Natural killer cell (primary cell): ENCODE data around the gene CHFR. TPM values are rescaled to one million over a fixed set of nuclear protein-coding genes. Genes with fewer than 3 reads are reported as not detected.

ENCODE experiments used
- ATAC-seq, 3 donors: fragments of 150-1000 bp in 2 of 3; fragments of 200-7000 bp in 1 of 3; cut with Tn5 transposase; 1 replicate in 1 of 3; 2 replicates in 2 of 3; pipeline ENCODE4 v1.10.0; 2021; ENCODE audit warnings: mild to moderate bottlenecking in 2 of 3, moderate library complexity in 2 of 3
- DNase-seq, 2 donors: peaks; one replicate each; pipeline versions ENCODE4 v3.0.0 to v3.0.0-alpha.2; 2013 to 2021; ENCODE audit warnings: mixed read lengths in 1 of 2
- H3K27ac ChIP-seq: one replicate; pipeline ENCODE4 v1.5.1; 2013; ENCODE audit warnings: mild to moderate bottlenecking, low read length
- H3K27me3 ChIP-seq: one replicate; pipeline ENCODE4 v1.6.1; 2013; ENCODE audit warnings: low read length; ENCODE audit not compliant: control insufficient read depth, insufficient read depth
- H3K36me3 ChIP-seq: one replicate; pipeline ENCODE4 v1.6.1; 2013; ENCODE audit warnings: low read length; ENCODE audit not compliant: control insufficient read depth, insufficient read depth
- H3K4me1 ChIP-seq: one replicate; pipeline ENCODE4 v1.6.1; 2013; ENCODE audit warnings: low read length; ENCODE audit not compliant: control insufficient read depth, insufficient read depth
- H3K4me3 ChIP-seq: one replicate; pipeline ENCODE4 v1.5.1; 2013; ENCODE audit warnings: low read length
- H3K9me3 ChIP-seq: one replicate; pipeline ENCODE4 v1.6.1; 2013; ENCODE audit warnings: low read length; ENCODE audit not compliant: control insufficient read depth, insufficient read depth
- H3K27ac Mint-ChIP-seq, 2 donors: one replicate each; pipeline ENCODE4 v1.8.0; 2022; ENCODE audit warnings: mild to moderate bottlenecking in 2 of 2, mixed read lengths in 2 of 2, moderate library complexity in 1 of 2
- H3K27me3 Mint-ChIP-seq, 2 donors: one replicate each; pipeline ENCODE4 v1.8.0; 2022; ENCODE audit warnings: low read depth in 2 of 2, mixed read lengths in 2 of 2
- H3K36me3 Mint-ChIP-seq: one replicate; pipeline ENCODE4 v1.8.0; 2022; ENCODE audit warnings: mixed read lengths
- H3K4me1 Mint-ChIP-seq, 2 donors: one replicate each; pipeline ENCODE4 v1.8.0; 2022; ENCODE audit warnings: mixed read lengths in 2 of 2
- H3K4me3 Mint-ChIP-seq: one replicate; pipeline ENCODE4 v1.8.0; 2022; ENCODE audit warnings: mild to moderate bottlenecking, moderate library complexity, mixed read lengths
- H3K9me3 Mint-ChIP-seq, 2 donors: one replicate each; pipeline ENCODE4 v1.8.0; 2022; ENCODE audit warnings: mixed read lengths in 2 of 2
- CTCF ChIP-seq: fragments of 200-600 bp; IDR thresholded peaks from one replicate; pipeline ENCODE4 v1.8.0; 2022; ENCODE audit warnings: antibody characterized with exemption
- WGBS: methylation state at CpG from one replicate; pipeline ENCODE4 v1.1.7; 2013; ENCODE audit warnings: missing lambda C conversion rate; ENCODE audit not compliant: insufficient coverage; 5-methylcytosine and 5-hydroxymethylcytosine counted together
- intact Hi-C: fragments of 100-400 bp; cut with micrococcal nuclease; formaldehyde crosslinking; loops from one replicate; pipeline ENCODE4 v1.14.2; 2022
- total RNA-seq, 4 donors: library from RNA; stranded (reverse); fragments of 120-200 nt in 1 of 4; gene quantifications; one replicate each; pipeline versions ENCODE4 v1.2.3 to v1.2.4, GENCODE V29; 2013 to 2022

Gene CHFR
- total RNA-seq, 3 donors from 2014 or later (not counting 1 experiment from before 2014, with no cell fraction given): 161 to 170 (median 168) TPM

- Histone ChIP-seq H3K4me3 (no peak overlapping the region), H3K27me3 (no peaks in the 10 kb centered on the region), H3K27ac (no peak overlapping the region), H3K4me1 (no peaks in the 10 kb centered on the region), H3K36me3 (peaks cover 40% of the 10 kb centered on the region), H3K9me3 (no peaks in the 10 kb centered on the region)
- Mint-ChIP-seq H3K36me3 (peaks cover 14% of the 10 kb centered on the region), H3K4me1 (peaks cover 0 to 10% of the 10 kb centered on the region in 2 donors), H3K4me3 (no peak overlapping the region), H3K27me3 (no peaks in the 10 kb centered on the region), H3K27ac (no peak overlapping the region), H3K9me3 (no peaks in the 10 kb centered on the region)
- no peak for DNase-seq
- WGBS: 94% methylated on average over 18 of the region's 20 CpGs
- TF ChIP-seq CTCF: no peak
- ATAC-seq: no peak
- intact Hi-C loops: no loop called here
Measured at GRCh38 chr12:132840536-132840935, 46.9 kb downstream of the CHFR start.

GRCh38 chr12:132839558-132840235 lies 47.7 kb downstream of the CHFR start:
- intact Hi-C loops: no loop called here
- H3K36me3 ChIP-seq: peaks cover 38% of the 10 kb centered on the region
- H3K9me3 ChIP-seq: no peaks in the 10 kb centered on the region
- no peaks in the 10 kb centered on the region for H3K9me3 Mint-ChIP-seq
- H3K4me1 ChIP-seq: peaks cover 5% of the 10 kb centered on the region
- TF ChIP-seq CTCF: no peak
- peak overlapping the region in 1 of 2 donors; percentile 63 for H3K27ac Mint-ChIP-seq
- no peak overlapping the region for H3K4me3 ChIP-seq
- H3K27me3 Mint-ChIP-seq: no peaks in the 10 kb centered on the region
- no peaks in the 10 kb centered on the region for H3K27me3 ChIP-seq
- H3K4me1 Mint-ChIP-seq: peaks cover 0 to 10% of the 10 kb centered on the region in 2 donors
- no peak overlapping the region for H3K4me3 Mint-ChIP-seq
- no peak overlapping the region for H3K27ac ChIP-seq
- ATAC-seq: no peak
- 90% methylated on average over 14 of the region's 14 CpGs for WGBS
- peaks cover 14% of the 10 kb centered on the region for H3K36me3 Mint-ChIP-seq
- DNase-seq: no peak

GRCh38 chr12:132838410-132839080 lies 48.9 kb downstream of the CHFR start:
- Histone ChIP-seq H3K4me3 (no peak overlapping the region), H3K9me3 (no peaks in the 10 kb centered on the region), H3K36me3 (peaks cover 35% of the 10 kb centered on the region), H3K4me1 (peaks cover 16% of the 10 kb centered on the region), H3K27ac (no peak overlapping the region), H3K27me3 (no peaks in the 10 kb centered on the region)
- WGBS: 95% methylated on average over 17 of the region's 17 CpGs
- Mint-ChIP-seq H3K27me3 (no peaks in the 10 kb centered on the region), H3K4me1 (peaks cover 5 to 14% of the 10 kb centered on the region in 2 donors), H3K27ac (peak overlapping the region in 1 of 2 donors; percentile 42), H3K9me3 (no peaks in the 10 kb centered on the region), H3K36me3 (peaks cover 14% of the 10 kb centered on the region), H3K4me3 (no peak overlapping the region)
- intact Hi-C loops: no loop called here
- DNase-seq (no peak), ATAC-seq (no peak)
- no peak for TF ChIP-seq CTCF
